Effector memory CD4-positive, alpha-beta T cell (primary cell): Measurements from ENCODE around the gene AKAP10.

Experiments
- DNase-seq, 3 donors: peaks; one replicate each; pipeline ENCODE4 v3.0.0-alpha.2; 2020
- H3K27ac ChIP-seq: 2 replicates; pipeline ENCODE4 v1.7.0; 2013; ENCODE audit warnings: mild to moderate bottlenecking, low read length, moderate library complexity; ENCODE audit not compliant: insufficient read depth, poor library complexity, severe bottlenecking
- H3K27me3 ChIP-seq: replicated peaks from 2 replicates; pipeline ENCODE4 v1.7.0; 2013; ENCODE audit warnings: mild to moderate bottlenecking, low read length; ENCODE audit not compliant: insufficient read depth, control insufficient read depth, poor library complexity, severe bottlenecking
- H3K36me3 ChIP-seq: 2 replicates; pipeline ENCODE4 v1.7.0; 2013; ENCODE audit warnings: mild to moderate bottlenecking, low read length, moderate library complexity; ENCODE audit not compliant: control insufficient read depth, insufficient read depth
- H3K4me1 ChIP-seq: 2 replicates; pipeline ENCODE4 v1.7.0; 2013; ENCODE audit warnings: low read length, mild to moderate bottlenecking; ENCODE audit not compliant: control insufficient read depth, insufficient read depth, poor library complexity, severe bottlenecking
- H3K4me3 ChIP-seq: 2 replicates; pipeline ENCODE4 v1.7.0; 2013; ENCODE audit warnings: low read length, low read depth, mild to moderate bottlenecking; ENCODE audit not compliant: insufficient read depth, poor library complexity, severe bottlenecking
- H3K9me3 ChIP-seq: 2 replicates; pipeline ENCODE4 v1.7.0; 2013; ENCODE audit warnings: mild to moderate bottlenecking, low read length, moderate library complexity; ENCODE audit not compliant: control insufficient read depth

AKAP10 gene

GRCh38 chr17:20008242-20009051, 30.8 kb upstream of the AKAP10 start:
- Histone ChIP-seq H3K27me3 (peaks cover 3% of the 10 kb centered on the region), H3K4me1 (peaks cover 14% of the 10 kb centered on the region), H3K4me3 (peak overlapping the region; percentile 78), H3K9me3 (no peaks in the 10 kb centered on the region), H3K27ac (no peak overlapping the region), H3K36me3 (no peaks in the 10 kb centered on the region)
- DNase-seq: no peak

- H3K9me3 ChIP-seq: no peaks in the 10 kb centered on the region
- no peak for DNase-seq
- H3K36me3 ChIP-seq: no peaks in the 10 kb centered on the region
- H3K4me3 ChIP-seq: no peak overlapping the region
- H3K4me1 ChIP-seq: peaks cover 3% of the 10 kb centered on the region
- H3K27ac ChIP-seq: no peak overlapping the region
- peaks cover 2% of the 10 kb centered on the region for H3K27me3 ChIP-seq
Observed at GRCh38 chr17:19996502-19996901, 18.9 kb upstream of the AKAP10 start.

GRCh38 chr17:19996086-19996485, 18.5 kb upstream of the AKAP10 start:
- no peak overlapping the region for H3K4me3 ChIP-seq
- H3K27me3 ChIP-seq: peaks cover 2% of the 10 kb centered on the region
- no peak for DNase-seq
- H3K27ac ChIP-seq: no peak overlapping the region
- H3K4me1 ChIP-seq: peaks cover 3% of the 10 kb centered on the region
- H3K36me3 ChIP-seq: no peaks in the 10 kb centered on the region
- no peaks in the 10 kb centered on the region for H3K9me3 ChIP-seq

- H3K9me3 ChIP-seq: no peaks in the 10 kb centered on the region
- no peak overlapping the region for H3K4me3 ChIP-seq
- H3K36me3 ChIP-seq: no peaks in the 10 kb centered on the region
- H3K27ac ChIP-seq: no peak overlapping the region
- DNase-seq: peak; percentile 45 to 57 (median 46)
- peaks cover 2% of the 10 kb centered on the region for H3K27me3 ChIP-seq
- peaks cover 3% of the 10 kb centered on the region for H3K4me1 ChIP-seq
Observed at GRCh38 chr17:19992803-19993713, 15.4 kb upstream of the AKAP10 start.

- no peak overlapping the region for H3K27ac ChIP-seq
- H3K4me3 ChIP-seq: no peak overlapping the region
- H3K27me3 ChIP-seq: peaks cover 2% of the 10 kb centered on the region
- H3K4me1 ChIP-seq: peaks cover 3% of the 10 kb centered on the region
- DNase-seq: no peak
- H3K9me3 ChIP-seq: no peaks in the 10 kb centered on the region
- no peaks in the 10 kb centered on the region for H3K36me3 ChIP-seq
Observed at GRCh38 chr17:19991252-19991885, 13.7 kb upstream of the AKAP10 start.

GRCh38 chr17:19987897-19988296, 10.3 kb upstream of the AKAP10 start:
- DNase-seq: no peak
- no peak overlapping the region for H3K4me3 ChIP-seq
- H3K9me3 ChIP-seq: no peaks in the 10 kb centered on the region
- H3K4me1 ChIP-seq: peaks cover 1% of the 10 kb centered on the region
- H3K27me3 ChIP-seq: peaks cover 2% of the 10 kb centered on the region
- H3K36me3 ChIP-seq: no peaks in the 10 kb centered on the region
- H3K27ac ChIP-seq: no peak overlapping the region

- Histone ChIP-seq H3K9me3 (no peaks in the 10 kb centered on the region), H3K27ac (no peak overlapping the region), H3K27me3 (peaks cover 2% of the 10 kb centered on the region), H3K36me3 (no peaks in the 10 kb centered on the region), H3K4me1 (no peaks in the 10 kb centered on the region), H3K4me3 (no peak overlapping the region)
- DNase-seq: no peak
Observed at GRCh38 chr17:19986941-19987861, 9.6 kb upstream of the AKAP10 start.

- Histone ChIP-seq H3K36me3 (no peaks in the 10 kb centered on the region), H3K27me3 (no peaks in the 10 kb centered on the region), H3K4me1 (no peaks in the 10 kb centered on the region), H3K9me3 (no peaks in the 10 kb centered on the region), H3K27ac (no peak overlapping the region), H3K4me3 (no peak overlapping the region)
- no peak for DNase-seq
Observed at GRCh38 chr17:19979917-19980770, 2.5 kb upstream of the AKAP10 start.
